CD4-positive, alpha-beta T cell (primary cell): ENCODE measurements around the gene NSUN3. TPM values are rescaled to one million over a fixed set of nuclear protein-coding genes. Genes with fewer than 3 reads are reported as not detected.
A peak's percentile ranks its signal among the peaks of the same experiment; 100 is the strongest.

Experiments
- ATAC-seq: fragments of 200-7000 bp; cut with Tn5 transposase; one replicate; pipeline ENCODE4 v1.10.0; 2022; ENCODE audit warnings: mild to moderate bottlenecking; ENCODE audit not compliant: poor library complexity
- CTCF ChIA-PET: fragments of 350-600 bp; sonication (Branson Sonifier 250); formaldehyde crosslinking; loops from one replicate; lab custom pipeline; 2021; ENCODE audit warnings: antibody characterized with exemption, inconsistent platforms; lab: Charles Lee
- POLR2A ChIA-PET: fragments of 350-600 bp; sonication (Branson Sonifier 250); formaldehyde crosslinking; loops from one replicate; lab custom pipeline; 2021; ENCODE audit warnings: antibody characterized with exemption, inconsistent platforms; lab: Charles Lee
- DNase-seq, 14 experiments: peaks; one replicate each; pipeline ENCODE4 v3.0.0-alpha.2; 2013 to 2020; ENCODE audit warnings: mixed read lengths in 2 of 14
- H3K27ac ChIP-seq, 2 donors: one replicate each; pipeline versions ENCODE4 v1.5.1 to v1.7.0; 2013; ENCODE audit warnings: low read length in 2 of 2, low read depth in 1 of 2, mild to moderate bottlenecking in 1 of 2
- H3K27me3 ChIP-seq, 2 experiments: 1 replicate in 1 of 2; 2 replicates in 1 of 2; pipeline versions ENCODE4 v1.6.1 to v1.7.0; 2013; ENCODE audit warnings: low read length in 2 of 2, control low read depth in 1 of 2, mild to moderate bottlenecking in 1 of 2, moderate library complexity in 1 of 2; ENCODE audit not compliant: insufficient read depth in 2 of 2, control insufficient read depth in 1 of 2
- H3K36me3 ChIP-seq: one replicate; pipeline ENCODE4 v1.6.1; 2013; ENCODE audit warnings: low read length, control low read depth; ENCODE audit not compliant: insufficient read depth
- H3K4me1 ChIP-seq: one replicate; pipeline ENCODE4 v1.6.1; 2013; ENCODE audit warnings: low read length, control low read depth; ENCODE audit not compliant: insufficient read depth
- H3K4me3 ChIP-seq: one replicate; pipeline ENCODE4 v1.5.1; 2013; ENCODE audit warnings: mild to moderate bottlenecking, low read length, moderate library complexity
- H3K9me3 ChIP-seq, 2 experiments: 1 replicate in 1 of 2; 2 replicates in 1 of 2; pipeline versions ENCODE4 v1.6.1 to v1.7.0; 2013; ENCODE audit warnings: low read length in 2 of 2, mild to moderate bottlenecking in 2 of 2, control low read depth in 1 of 2, moderate library complexity in 1 of 2; ENCODE audit not compliant: control insufficient read depth in 1 of 2, insufficient read depth in 1 of 2
- H3K27ac Mint-ChIP-seq: one replicate; pipeline ENCODE4 v1.8.0; 2020; ENCODE audit warnings: mixed read lengths
- H3K27me3 Mint-ChIP-seq: one replicate; pipeline ENCODE4 v1.8.0; 2021; ENCODE audit warnings: mixed read lengths
- H3K36me3 Mint-ChIP-seq: one replicate; pipeline ENCODE4 v1.8.0; 2021; ENCODE audit warnings: low read depth, mixed read lengths
- H3K4me1 Mint-ChIP-seq: one replicate; pipeline ENCODE4 v1.8.0; 2021; ENCODE audit warnings: low read depth, mixed read lengths
- H3K4me3 Mint-ChIP-seq: one replicate; pipeline ENCODE4 v1.8.0; 2020; ENCODE audit warnings: mild to moderate bottlenecking, mixed read lengths
- H3K9me3 Mint-ChIP-seq: one replicate; pipeline ENCODE4 v1.8.0; 2020; ENCODE audit warnings: mixed read lengths
- CTCF ChIP-seq: fragments of 200-600 bp; IDR thresholded peaks from one replicate; pipeline ENCODE4 v1.8.0; 2022; ENCODE audit warnings: antibody characterized with exemption, mild to moderate bottlenecking
- intact Hi-C, 2 experiments: fragments of 100-400 bp; cut with DNase I in 1 of 2; cut with micrococcal nuclease in 1 of 2; formaldehyde crosslinking; loops; one replicate each; pipeline versions ENCODE4 v1.15.1 to v1.9.0; 2023 to 2025; cut with DNase I, micrococcal nuclease
- total RNA-seq, 174 experiments: library from RNA in 2 of 174; stranded (reverse) in 2 of 174; gene quantifications; one replicate each; pipeline ENCODE4 v1.2.3 and lab custom pipeline; 2021 to 2026

Gene NSUN3
- total RNA-seq, 2 experiments from 2014 or later = 12.4 to 13.4 TPM

DNA sequence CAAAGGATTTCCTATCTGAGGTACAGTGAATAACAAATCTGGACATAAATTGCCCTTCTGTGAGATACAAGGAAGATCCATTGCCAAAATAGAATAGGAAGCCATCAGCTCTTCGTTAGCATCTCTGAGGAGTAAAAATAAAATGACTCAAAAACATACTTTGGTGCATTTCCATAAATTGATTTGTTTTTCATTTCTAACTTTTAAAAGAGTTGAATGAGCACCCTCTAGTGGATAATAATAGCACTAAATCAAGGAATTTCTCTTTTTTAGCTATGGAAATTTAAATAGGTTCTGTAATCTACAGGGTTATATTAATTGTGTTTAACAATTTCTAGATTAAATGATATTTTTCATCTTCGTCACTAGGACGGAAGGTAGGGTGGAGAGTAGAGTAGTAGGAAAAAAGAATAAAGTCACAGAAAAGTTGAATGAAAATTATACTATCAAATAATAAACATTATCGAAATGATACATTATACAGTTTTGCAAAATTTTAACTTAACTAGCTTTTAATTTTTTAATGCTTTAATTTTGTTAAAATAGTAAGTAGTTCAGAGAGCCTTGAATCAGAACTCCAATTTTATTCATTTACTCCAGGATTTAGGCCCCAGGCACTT lies 6.4 kb downstream of the NSUN3 start:
- no peaks in the 10 kb centered on the region for H3K9me3 ChIP-seq
- H3K27ac ChIP-seq = no peak overlapping the region
- Mint-ChIP-seq H3K36me3 (peaks cover 88% of the 10 kb centered on the region), H3K27me3 (no peaks in the 10 kb centered on the region), H3K27ac (peak overlapping the region; percentile 29), H3K4me3 (peak overlapping the region; percentile 17), H3K4me1 (peaks cover 85% of the 10 kb centered on the region), H3K9me3 (no peaks in the 10 kb centered on the region)
- POLR2A ChIA-PET = interaction anchor here (1.1 kb wide), 1 partner anchor 90 kb away, joined by 4 read pairs; the partner anchor contains the start of gene ARL13B
- H3K4me1 ChIP-seq = peaks cover 3% of the 10 kb centered on the region
- H3K27me3 ChIP-seq = no peaks in the 10 kb centered on the region
- intact Hi-C loops = loop anchor here (1.0 kb wide), 2 partner anchors 65 to 66 kb away; no protein-coding TSS in a partner anchor
- TF ChIP-seq CTCF = peak; percentile 70
- H3K36me3 ChIP-seq = peaks cover 32% of the 10 kb centered on the region
- H3K4me3 ChIP-seq = no peak overlapping the region
- DNase-seq = peak in 2 of 14 experiments; percentile 29 to 47
- peak; percentile 43 for ATAC-seq
- CTCF ChIA-PET = interaction anchor here (1.0 to 1.6 kb wide), 9 partner anchors 9 to 96 kb away, joined by 3 to 7 read pairs (median 3); partner anchors contain the start of genes ARL13B, PROS1 and STX19

DNA sequence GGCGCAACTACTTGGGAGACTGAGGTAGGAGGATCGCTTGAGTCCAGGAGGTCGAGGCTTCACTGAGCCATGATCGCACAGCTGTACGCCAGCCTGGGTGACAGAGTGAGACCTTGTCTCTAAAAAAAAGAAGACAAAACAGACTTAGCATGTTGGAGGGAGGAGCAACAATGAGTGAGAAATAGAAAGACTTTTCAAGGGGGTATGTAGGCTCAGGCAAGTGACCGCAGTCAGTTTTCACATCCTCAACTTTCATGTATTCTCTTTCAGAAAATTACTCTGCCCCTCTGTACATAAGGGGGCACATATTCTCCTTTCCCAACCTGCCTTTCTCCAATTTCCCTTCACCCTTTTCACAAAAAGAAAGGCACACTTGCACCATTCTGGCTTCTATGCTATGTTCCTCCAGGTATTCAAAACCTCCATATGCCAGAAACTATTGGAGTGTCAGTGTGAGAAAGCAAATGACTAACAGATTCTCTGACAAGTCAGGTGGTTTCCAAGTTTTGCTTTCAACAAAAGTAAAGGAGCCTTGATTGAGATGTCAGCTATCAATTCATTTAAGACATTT lies 7.6 kb downstream of the NSUN3 start:
- no peaks in the 10 kb centered on the region for H3K9me3 Mint-ChIP-seq
- ATAC-seq (no peak), DNase-seq (no peak)
- ChIA-PET CTCF (interaction anchor here (1.1 to 1.6 kb wide), 3 partner anchors 10 to 66 kb away, joined by 3 read pairs; no protein-coding TSS in a partner anchor), POLR2A (interaction anchor here (1.1 to 2.0 kb wide), 2 partner anchors 8 to 91 kb away, joined by 4 to 11 read pairs; partner anchors contain the start of genes ARL13B, DHFR2 and NSUN3)
- peaks cover 90% of the 10 kb centered on the region for H3K36me3 Mint-ChIP-seq
- no peak overlapping the region for H3K27ac ChIP-seq
- TF ChIP-seq CTCF = no peak
- H3K4me1 Mint-ChIP-seq = peaks cover 85% of the 10 kb centered on the region
- no peaks in the 10 kb centered on the region for H3K9me3 ChIP-seq
- H3K27me3 ChIP-seq = no peaks in the 10 kb centered on the region
- H3K4me3 ChIP-seq = no peak overlapping the region
- intact Hi-C loops = no loop called here
- H3K4me1 ChIP-seq = no peaks in the 10 kb centered on the region
- H3K36me3 ChIP-seq = peaks cover 34% of the 10 kb centered on the region
- H3K27ac Mint-ChIP-seq = no peak overlapping the region
- H3K4me3 Mint-ChIP-seq = no peak overlapping the region
- H3K27me3 Mint-ChIP-seq = no peaks in the 10 kb centered on the region

GRCh38 chr3:94071713-94072284 lies 8.9 kb downstream of the NSUN3 start:
- intact Hi-C loops = no loop called here
- H3K27me3 Mint-ChIP-seq = no peaks in the 10 kb centered on the region
- Histone ChIP-seq H3K27me3 (no peaks in the 10 kb centered on the region), H3K4me3 (no peak overlapping the region), H3K9me3 (peaks cover 0 to under 1% of the 10 kb centered on the region in 2 experiments), H3K27ac (no peak overlapping the region), H3K36me3 (peaks cover 33% of the 10 kb centered on the region), H3K4me1 (no peaks in the 10 kb centered on the region)
- POLR2A ChIA-PET = interaction anchor here (2.0 kb wide), 1 partner anchor 9 kb away, joined by 11 read pairs; the partner anchor contains the start of genes DHFR2 and NSUN3
- H3K9me3 Mint-ChIP-seq = no peaks in the 10 kb centered on the region
- peaks cover 84% of the 10 kb centered on the region for H3K4me1 Mint-ChIP-seq
- TF ChIP-seq CTCF = no peak
- H3K36me3 Mint-ChIP-seq = peaks cover 91% of the 10 kb centered on the region
- no peak overlapping the region for H3K27ac Mint-ChIP-seq
- H3K4me3 Mint-ChIP-seq = no peak overlapping the region
- CTCF ChIA-PET = no interaction called here
- DNase-seq = no peak
- ATAC-seq = peak; percentile 41
